Activated T-cell treated with anti-CD3 and anti-CD28 coated beads, Interleukin-2, amount 50 U/mL, for 1 hour (primary cell): ENCODE results near the gene SRPK2.
"Not testable (repeated sequence)": the region's sequence is repeated elsewhere in the genome, so short reads cannot be mapped to it uniquely, and the experiment has no call there.

Source experiments
- DNase-seq: peaks from one replicate; pipeline ENCODE4 v3.0.0-alpha.2; 2020

SRPK2 gene

DNA sequence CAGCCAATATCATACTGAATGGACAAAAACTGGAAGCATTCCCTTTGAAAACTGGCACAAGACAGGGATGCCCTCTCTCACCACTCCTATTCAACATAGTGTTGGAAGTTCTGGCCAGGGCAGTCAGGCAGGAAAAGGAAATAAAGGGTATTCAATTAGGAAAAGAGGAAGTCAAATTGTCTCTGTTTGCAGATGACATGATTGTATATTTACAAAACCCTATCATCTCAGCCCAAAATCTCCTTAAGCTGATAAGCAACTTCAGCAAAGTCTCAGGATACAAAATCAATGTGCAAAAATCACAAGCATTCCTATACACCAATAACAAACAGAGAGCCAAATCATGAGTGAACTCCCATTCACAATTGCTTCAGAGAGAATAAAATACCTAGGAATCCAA is 129.8 kb downstream of the SRPK2 start:
- DNase-seq = not testable (repeated sequence)

DNA sequence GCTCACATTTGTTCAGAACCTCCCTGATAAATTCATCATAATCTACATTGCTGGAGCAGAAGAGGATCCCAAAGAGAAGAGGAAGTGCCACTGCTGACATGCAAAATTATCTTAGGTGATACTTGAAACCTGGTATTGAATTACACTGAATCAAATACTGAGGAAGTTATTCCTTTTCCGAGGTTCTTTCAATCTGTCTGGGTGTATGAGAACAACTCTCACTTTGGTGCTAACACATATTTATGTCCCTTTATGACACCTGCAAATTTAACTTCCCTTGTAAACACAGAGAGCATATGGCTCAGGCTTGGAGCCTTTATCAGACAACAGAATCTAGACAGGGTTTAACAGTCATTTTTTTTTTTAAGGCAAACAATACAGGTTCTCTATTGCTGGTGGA is 131.4 kb downstream of the SRPK2 start:
- no peak for DNase-seq

DNA sequence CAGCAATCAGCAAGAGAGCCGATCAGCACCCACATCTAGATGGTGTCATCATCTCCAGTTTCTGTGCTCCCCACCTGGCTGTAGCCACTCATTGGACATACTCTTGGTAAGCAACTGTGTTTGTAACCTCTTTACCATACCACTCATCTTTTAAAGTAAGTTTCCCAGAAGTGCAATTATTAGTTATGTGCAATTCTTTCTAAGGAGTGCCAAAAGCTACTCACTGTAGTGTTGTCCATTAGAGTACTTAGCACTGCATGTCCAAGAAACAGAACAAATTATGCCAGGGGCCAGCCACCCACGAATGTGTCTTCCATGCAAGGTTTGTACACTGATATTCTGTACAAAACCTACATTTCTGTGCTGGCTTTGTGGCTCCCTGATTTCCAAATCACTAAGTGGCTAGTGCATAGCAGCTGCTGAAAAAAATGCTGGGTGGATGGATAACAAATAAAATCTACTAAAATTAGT is 131.9 kb downstream of the SRPK2 start:
- no peak for DNase-seq

DNA sequence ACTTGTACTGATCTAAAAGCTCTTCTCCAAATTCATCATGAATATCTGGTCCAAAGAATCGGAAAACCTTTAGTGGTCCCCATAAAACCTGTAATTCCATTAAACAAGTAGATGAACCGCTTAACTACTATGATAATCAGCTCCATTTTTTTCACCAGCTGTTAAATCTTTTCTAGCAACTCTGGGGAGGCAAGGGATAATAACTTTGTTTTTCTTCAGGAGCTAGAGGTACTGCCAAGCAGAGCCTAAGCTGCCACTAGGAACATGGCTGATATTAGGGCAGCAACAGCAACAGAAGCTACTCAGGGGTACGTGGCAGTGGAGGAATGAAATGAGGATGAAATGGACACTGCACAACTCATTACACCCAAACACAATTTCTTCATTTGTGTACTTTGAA is 138.0 kb downstream of the SRPK2 start:
- DNase-seq = no peak

DNA sequence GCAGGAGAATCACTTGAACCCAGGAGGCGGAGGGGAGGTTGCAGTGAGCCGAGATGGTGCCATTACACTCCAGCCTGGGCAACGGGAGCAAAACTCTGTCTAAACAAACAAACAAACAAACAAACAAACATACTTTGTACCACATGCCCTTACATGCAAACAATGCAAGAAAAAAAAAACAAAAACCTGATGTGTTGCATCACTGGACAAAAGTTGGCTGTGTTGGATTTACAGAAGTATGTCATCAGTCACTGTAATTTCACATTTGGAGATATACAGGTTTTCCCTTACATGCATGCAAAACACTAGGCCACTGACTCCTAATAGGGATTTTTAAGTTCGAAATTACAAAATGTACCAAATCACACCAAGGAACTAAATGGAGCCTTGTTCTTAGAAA is 138.5 kb downstream of the SRPK2 start:
- no peak for DNase-seq

DNA sequence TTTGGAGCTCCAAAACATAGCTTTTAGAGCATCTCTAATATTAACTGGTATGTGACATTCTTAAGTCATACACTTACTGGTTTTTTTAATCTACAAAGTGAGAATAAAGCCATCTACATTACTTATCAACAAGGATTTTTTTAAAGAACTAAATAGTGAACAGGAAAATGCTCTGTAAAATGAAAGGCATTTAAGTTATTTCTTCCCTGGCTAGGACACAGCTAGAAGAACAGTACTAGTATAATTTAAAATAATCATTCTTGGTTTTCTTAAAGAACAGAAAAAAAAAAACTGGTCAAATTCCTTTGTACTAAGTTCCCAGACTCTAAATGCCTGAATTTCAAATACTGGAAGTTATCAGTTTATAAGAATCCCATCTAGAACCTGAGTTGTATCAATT is 139.5 kb downstream of the SRPK2 start:
- DNase-seq = no peak

DNA sequence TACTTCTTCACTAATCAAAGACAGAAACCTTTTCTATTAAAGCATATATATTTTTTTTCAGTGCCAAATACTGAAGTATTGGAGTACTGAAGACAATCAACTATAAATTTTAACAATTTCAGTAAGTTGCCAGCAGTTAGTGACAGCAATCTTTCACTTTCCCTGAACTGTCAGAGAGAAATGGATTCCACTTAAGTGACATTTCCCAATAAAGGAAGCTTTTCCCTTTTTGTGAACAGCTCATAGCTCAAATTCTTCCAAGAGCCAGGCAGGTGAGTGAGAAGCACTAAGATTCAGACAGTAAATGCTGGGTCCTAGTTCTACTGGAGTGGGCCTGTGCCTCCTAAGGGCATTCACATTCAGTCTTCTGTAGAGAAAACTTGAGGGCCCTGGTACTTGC is 142.0 kb downstream of the SRPK2 start:
- DNase-seq = no peak

DNA sequence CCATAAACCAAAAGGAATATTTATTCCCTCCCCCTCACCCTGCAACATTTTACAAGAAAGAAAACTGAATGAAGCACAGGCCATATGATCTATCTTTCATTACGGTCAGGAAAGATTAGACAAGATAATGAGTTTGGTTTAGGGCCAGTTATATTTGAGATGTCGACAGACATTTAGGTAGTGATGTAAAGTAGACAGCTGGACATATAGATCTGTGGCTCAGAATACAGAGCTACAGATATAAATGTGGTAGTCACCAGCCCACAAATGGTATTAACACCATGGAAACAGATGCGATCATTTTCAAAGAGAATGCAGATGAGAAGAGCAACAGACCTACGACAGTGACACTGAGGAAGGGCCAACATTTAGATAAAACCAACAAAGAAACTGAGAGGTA is 142.5 kb downstream of the SRPK2 start:
- DNase-seq = no peak

DNA sequence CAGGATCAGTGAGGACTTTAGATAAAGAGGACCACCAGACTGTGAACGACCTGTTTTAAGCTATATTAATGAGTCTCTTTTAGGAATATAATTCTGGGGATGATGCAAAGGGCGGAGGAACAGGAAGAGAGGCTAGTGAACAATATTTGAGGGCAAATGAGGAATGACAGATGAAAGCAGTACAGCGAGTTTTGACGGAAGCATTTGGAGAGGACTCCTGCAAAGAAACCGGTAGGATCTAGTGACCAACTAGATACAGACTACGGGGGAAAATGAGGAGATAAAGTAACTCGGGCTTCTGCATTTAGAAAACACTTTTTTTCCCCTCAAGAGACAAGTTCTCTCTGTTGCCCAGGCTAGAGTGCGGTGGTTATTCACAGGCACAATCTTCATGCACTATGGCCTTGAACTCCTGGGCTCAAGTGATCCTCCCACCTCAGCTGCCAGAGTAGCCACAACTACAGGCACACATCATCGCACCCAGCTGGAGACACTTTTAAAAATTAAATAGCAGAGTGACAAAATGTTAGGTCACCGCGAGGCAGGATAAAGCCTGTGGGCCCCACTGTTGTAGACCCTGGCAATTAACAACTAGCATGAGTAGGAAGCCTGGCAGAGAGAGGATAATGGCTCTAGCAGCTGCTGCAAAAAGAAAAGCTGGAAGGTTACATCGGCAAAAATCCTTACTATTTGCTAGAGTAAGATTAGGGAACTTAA is 143.2 kb downstream of the SRPK2 start:
- DNase-seq = no peak

DNA sequence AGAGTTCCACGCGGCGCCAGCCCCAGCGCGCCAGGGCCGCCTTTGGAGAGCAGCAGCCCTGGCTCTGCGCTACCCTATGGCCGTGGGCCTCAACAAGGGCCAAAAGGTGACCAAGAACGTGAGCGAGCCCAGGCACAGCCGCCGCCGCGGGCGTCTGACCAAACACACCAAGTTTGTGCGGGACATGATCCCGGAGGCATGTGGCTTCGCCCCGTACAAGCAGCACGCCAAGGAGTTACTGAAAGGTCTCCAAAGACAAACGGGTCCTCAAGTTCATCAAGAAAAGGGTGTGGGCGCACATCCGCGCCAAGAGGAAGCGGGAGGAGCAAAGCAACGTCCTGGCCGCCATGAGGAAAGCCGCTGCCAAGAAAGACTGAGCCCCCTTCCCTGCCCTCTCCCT is 144.1 kb downstream of the SRPK2 start:
- no peak for DNase-seq

DNA sequence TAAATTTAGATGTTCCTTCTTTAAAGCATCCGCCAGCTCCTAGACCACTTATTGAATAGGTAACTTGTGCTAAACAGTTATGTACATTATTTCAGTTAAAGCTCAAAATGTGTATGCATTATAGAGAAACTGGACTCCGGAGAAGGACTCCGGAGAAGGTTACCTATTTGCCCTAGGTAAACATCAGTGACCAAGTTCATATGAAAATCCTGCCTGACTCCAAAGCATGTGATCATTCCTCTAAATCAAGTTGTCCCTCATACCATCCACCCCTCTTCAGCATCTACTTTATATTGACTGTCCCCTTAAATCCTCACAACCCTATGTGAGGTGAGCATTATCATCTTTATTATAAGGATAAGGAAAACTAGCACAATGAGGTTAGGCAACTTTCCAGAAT is 147.5 kb downstream of the SRPK2 start:
- DNase-seq = no peak

DNA sequence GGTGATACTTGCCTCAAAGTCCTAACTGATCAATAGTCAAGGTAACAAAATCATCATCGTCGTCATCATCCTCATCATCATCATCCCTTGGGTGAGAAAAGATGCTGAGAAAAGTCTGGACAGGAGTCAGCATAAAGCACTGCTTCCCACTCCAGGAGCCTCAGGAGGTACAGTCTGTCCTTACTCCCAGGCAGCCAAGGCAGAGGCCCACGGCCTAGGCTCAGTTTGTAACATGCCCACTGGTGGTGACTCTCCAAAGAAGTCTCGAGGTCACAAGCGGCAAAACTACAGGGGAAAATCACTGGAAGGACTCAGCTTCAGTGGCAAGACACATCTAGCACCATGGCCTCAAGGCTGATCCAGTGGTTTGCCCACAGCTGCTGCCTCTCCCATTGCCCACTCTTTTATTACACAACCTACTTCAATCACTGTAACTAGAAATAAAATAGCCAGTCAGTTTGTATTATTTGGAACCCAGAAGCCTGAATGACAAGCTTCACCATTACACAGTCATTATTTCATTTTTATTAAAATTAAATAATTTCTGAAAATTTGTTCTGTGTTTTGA is 150.4 kb downstream of the SRPK2 start:
- DNase-seq = no peak

DNA sequence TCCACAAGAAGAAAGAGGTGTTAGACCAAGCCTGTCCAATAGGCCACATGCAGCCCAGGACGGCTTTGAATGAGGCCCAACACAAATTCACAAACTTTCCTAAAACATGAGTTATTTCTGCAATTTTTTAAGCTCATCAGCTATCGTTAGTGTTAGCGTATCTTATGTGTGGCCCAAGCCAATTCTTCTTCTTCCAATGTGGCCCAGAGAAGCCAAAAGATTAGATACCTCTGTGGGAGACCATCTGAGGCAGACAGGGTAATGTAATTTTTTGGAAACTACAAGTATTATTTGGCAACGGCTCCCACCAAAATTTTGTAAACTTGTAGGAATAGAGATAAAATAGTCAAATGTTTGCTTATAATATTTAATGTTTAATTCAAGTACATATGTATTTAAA is 153.8 kb downstream of the SRPK2 start:
- DNase-seq = no peak

DNA sequence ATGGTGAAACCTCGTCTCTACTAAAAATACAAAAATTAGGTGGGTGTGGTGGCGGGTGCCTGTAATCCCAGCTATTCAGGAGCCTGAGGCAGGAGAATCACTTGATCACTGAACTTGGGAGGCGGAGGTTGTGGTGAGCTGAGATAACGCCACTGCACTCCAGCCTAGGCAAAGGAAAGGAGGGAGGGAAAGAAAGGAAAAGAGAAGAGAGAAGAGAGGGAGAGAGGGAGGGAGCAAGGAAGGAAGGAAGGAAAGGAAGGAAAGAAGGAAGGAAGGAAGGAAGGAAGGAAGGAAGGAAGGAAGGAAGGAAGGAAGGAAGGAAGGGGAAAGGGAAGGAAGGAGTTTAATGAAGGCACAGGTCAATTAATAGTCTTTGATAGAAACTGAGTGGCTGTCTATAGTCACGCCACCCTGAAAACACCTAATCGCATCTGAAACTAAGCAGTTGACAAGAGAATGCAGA is 155.9 kb downstream of the SRPK2 start:
- DNase-seq = not testable (repeated sequence)

DNA sequence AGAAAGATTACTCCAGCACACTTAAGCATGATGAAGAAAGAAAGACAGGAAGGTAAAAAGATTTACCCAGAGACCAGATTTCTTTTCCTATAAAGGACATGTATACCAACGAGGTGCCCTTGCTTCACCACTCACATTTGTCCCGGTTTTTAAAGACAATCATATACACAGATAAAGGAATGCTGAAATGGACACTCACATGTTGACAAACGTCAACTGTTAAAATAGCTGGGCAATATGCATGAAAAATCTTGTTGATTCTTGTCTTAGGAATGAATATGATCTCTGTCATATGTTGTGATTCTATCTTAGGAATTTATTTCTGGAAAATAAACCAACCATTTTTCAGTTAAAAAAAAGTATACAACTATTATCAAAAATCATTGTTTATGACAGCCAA is 158.2 kb downstream of the SRPK2 start:
- no peak for DNase-seq

DNA sequence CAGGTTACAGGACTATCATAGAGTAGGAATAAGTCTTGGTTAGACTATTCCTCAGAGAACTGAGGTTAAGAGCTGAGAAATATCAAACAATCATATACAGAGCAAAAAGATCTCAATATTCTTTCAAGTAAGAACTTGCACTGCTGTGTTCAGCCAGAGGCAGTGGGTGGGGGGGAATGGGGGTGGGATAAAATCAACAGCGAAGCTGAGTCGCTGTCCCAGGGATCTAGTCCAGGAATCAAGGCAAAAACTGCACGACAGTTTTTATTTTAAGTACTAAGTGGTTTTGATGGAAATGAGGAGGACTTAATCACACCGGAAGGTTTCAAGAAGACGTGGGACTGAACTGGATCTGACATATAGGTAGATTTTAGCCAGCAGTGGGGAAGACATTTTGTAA is 159.1 kb downstream of the SRPK2 start:
- no peak for DNase-seq

DNA sequence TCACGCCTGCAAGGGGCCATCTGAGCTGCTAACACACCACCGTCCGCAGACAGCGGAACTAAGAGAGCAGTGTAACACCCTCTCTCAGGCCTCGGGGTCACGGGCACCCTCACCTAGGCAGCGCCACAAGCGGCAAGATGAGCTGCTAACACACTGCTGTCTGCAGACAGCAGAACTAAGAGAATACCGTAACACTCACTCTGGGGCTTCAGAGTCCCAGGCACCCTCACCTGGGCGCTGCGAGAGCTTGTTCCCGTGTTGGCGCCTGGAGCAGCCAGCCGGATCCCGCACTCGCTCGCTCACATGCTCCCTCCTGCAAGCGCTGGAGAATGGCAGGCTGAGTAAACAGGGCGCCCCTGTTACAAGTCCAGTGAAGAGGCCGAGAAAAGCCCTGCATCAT is 160.2 kb downstream of the SRPK2 start:
- no peak for DNase-seq

DNA sequence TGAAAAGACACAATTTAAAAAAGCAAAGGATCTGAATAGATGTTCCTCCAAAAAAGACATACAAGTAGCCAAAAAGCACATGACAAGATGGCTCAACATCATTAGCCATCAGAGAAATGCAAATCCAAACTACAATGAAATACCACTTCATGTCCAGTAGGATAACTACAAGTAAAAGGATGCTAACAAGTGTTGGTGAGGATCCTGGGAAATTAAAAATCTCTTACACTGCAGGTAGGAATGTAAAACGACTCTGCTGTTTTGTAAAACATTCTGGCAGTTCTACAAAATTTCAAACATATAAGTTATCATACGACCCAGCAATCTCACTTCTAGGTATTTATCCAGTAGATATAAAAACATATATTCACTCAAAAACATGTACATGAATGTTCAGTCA is 161.3 kb downstream of the SRPK2 start:
- DNase-seq = no peak

DNA sequence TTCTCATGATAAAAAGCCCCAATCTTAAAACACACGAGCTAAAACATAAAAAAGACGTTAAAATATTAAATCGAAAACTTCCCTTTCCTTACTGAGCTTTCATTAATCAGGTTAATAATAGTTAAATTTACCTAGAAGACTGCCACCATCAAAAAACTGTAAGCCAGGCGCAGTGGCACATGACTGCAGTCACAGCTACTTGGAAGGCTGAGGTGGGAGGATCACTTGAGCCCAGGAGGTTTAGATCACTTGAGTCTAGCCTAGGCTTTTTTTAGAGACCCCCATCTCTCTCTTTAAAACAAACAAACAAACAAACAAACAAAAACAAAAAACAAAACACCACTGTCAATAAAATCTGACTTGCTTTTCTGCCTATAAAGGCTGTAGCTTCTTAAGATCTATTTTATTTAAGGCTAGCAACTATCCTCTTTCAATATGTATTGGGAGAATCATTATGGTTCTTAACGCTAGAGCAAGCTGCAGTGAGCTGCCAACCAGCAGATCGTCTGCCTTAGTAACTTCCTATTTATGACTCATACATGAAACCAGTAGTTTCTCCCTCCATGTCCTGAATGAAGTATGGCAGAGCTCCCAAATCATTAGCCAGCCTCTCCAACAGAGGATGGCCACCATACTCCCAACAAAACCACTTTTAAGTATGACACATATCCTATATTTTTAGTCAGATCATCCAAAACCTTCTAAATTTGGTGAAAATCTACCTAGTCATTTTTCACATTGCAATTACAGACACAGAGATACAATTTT is 163.7 kb downstream of the SRPK2 start:
- DNase-seq = no peak

DNA sequence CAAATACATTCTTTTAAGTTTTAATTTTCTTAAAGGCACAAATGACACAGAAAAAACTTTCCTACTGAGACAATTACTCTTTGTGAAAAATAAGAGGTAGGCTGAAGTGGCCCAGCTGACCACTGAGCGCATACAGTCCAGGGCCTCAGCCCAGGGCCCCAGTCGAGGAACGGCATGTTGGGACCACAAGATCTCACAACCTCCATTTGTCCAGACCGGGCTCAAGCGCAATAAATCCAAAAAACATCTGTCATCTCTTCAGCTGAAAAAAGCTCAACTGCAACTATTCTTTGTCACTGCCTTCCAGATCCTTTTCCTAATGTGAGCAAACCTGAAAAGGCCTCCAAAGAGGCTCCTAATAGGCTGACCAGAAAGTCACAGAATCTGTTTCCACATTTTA is 165.8 kb downstream of the SRPK2 start:
- DNase-seq = no peak

DNA sequence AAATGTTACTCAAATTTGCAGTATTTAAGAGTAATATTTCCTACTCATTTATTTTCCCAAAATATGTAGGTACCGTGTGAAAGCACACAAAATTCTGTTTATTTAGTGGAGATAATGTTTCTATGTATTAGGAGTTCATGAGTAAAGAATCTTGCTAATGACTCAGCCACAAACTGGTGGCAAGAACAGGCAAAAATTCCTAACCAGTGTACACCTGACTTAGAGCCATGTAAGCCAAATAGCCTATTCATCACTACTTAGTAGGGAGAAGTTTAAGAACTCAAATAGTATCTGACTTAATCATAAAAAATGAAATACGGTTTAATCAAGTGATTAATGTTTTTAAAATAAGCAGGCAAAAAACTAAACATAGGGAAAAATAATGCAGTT is 169.0 kb downstream of the SRPK2 start:
- DNase-seq = no peak

DNA sequence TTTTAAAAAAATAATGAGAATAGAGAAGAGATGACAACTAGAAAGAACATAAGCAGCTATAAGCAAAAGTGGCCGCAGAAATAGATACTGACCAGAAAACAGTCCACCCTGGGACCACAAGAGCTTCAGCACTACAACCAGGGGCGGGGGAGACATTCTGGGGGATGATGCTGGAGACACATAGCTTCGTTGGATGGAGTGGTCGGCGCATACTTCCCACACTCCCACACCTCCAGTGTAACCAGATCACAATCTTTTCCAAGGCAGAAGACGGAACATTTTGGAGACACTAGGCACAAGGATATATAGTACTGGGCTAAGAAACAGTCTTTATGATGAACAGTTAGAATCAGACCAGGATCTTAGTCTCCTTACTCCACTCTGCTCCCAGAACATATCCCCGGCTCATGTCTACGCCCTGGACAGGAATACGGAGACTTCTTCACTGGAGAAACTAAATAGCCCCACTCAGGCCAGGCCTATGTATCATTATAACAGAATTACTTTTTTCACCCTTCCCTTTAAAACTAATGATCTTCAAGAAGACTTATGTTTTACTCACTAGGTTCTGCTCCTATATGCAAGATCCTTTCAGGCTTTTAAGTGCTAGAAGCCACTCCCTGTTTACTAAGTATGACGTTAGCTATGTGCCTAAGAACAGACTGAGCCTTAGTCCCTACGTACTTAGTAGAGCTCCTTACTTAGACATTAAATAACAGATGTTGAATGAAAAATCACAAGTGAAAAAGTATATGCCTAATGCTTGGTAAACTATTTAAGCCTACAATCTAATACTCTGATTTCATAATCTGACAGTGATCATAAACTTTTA is 169.6 kb downstream of the SRPK2 start:
- no peak for DNase-seq

DNA sequence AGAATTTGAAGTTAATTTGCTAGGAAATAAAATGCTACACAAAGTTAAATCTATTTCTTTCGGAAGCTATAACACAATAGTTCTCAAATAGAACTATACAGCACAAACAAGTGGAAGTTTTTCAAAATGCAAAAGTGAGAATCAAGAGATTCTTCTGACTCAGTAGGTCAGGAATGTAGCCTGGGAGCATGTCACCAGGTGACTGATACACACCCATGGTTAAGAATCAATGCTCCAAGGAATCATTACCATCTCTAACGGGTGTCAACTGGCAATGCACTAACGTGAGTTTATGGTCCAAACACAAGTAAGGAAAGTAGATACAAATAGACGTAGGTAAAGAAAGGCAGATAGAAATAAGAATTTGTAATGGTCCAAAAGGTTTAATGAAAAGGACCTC is 170.5 kb downstream of the SRPK2 start:
- no peak for DNase-seq
